K562 (cell line): ENCODE measurements around the gene ABI3BP. TPM values are rescaled to one million over a fixed set of nuclear protein-coding genes. Genes with fewer than 3 reads are reported as not detected.

Experiments used
- ATAC-seq: fragments of 200-7000 bp; cut with Tn5 transposase; 3 replicates; pipeline ENCODE4 v1.9.1; 2020; ENCODE audit warnings: moderate library complexity
- Bru-seq: library from RNA; stranded (reverse); fragments of 400-500 nt; gene quantifications from one replicate; lab custom pipeline; 2021; lab: Mats Ljungman, UMichigan
- BruChase-seq, 2 experiments: library from RNA; stranded (reverse); fragments of 400-500 nt; gene quantifications; one replicate each; lab custom pipeline; 2021; lab: Mats Ljungman, UMichigan
- BruUV-seq: library from RNA; stranded (reverse); fragments of 400-500 nt; replicated peaks from 2 replicates; lab custom pipeline; 2021; lab: Mats Ljungman, UMichigan
- CTCF ChIA-PET: fragments of 300-600 bp; formaldehyde crosslinking; extraction: SDS; loops from one replicate; lab custom pipeline; 2021; ENCODE audit warnings: low intra/inter-chr PET ratio; lab: Yijun Ruan, JAX
- POLR2A ChIA-PET: fragments of 300-600, 350-650 bp; sonication (Branson Sonifier 250); formaldehyde crosslinking; extraction: SDS; loops from one replicate; lab custom pipeline; 2021; ENCODE audit warnings: antibody characterized with exemption, inconsistent platforms; lab: Yijun Ruan, JAX
- DNase-seq, 4 experiments: peaks; one replicate each; pipeline versions ENCODE4 v3.0.0 to v3.0.0-alpha.2; 2011 to 2018; ENCODE audit warnings: low spot score in 3 of 4, mixed read lengths in 3 of 4; ENCODE audit errors: extremely low read depth in 1 of 4
- FAIRE-seq: peaks from 2 replicates; lab custom pipeline; 2011; peaks lifted over from hg19 to GRCh38; lab: Jason Lieb, UNC
- H2AFZ ChIP-seq: 2 replicates; pipeline ENCODE4 v1.6.0; 2011; ENCODE audit warnings: low read depth, low read length, control low read depth, inconsistent platforms
- H3K27ac ChIP-seq: fragments of 200-600 bp; 3 replicates; pipeline ENCODE4 v1.8.0; 2011; ENCODE audit warnings: low read depth, mild to moderate bottlenecking, control low read depth, inconsistent platforms, low read length, moderate library complexity, mixed read lengths; ENCODE audit errors: extremely low read depth
- H3K27me3 ChIP-seq, 2 experiments: fragments of 300-600 bp in 1 of 2; 2 replicates in 1 of 2; 3 replicates in 1 of 2; pipeline versions ENCODE4 v1.6.0 to v1.8.0; 2011; ENCODE audit warnings: inconsistent platforms in 2 of 2, low read length in 2 of 2, mild to moderate bottlenecking in 1 of 2, mixed read lengths in 1 of 2, moderate library complexity in 1 of 2; ENCODE audit not compliant: control insufficient read depth in 2 of 2, insufficient read depth in 2 of 2
- H3K36me3 ChIP-seq: fragments of 300-600 bp; 3 replicates; pipeline ENCODE4 v1.8.0; 2011; ENCODE audit warnings: mild to moderate bottlenecking, low read length, inconsistent platforms; ENCODE audit not compliant: control insufficient read depth, insufficient read depth
- H3K4me1 ChIP-seq, 2 experiments: fragments of 200-600 bp in 1 of 2; replicated peaks in 1 of 2; 2 replicates in 1 of 2; 3 replicates in 1 of 2; pipeline versions ENCODE4 v1.5.1 to v1.8.0; 2011; ENCODE audit warnings: inconsistent platforms in 2 of 2, low read length in 2 of 2, mild to moderate bottlenecking in 1 of 2, mixed read lengths in 1 of 2, moderate library complexity in 1 of 2; ENCODE audit not compliant: control insufficient read depth in 2 of 2, insufficient read depth in 2 of 2
- H3K4me2 ChIP-seq: 2 replicates; pipeline ENCODE4 v1.6.1; 2011; ENCODE audit warnings: low read length, control low read depth, inconsistent platforms, mixed read lengths; ENCODE audit not compliant: insufficient read depth
- H3K4me3 ChIP-seq: fragments of 200-600 bp; sonication (generic), shearing (Covaris generic); 2 replicates; pipeline ENCODE4 v1.5.1; 2016; ENCODE audit warnings: control low read depth, inconsistent platforms
- H3K79me2 ChIP-seq: fragments of 200-600 bp; 3 replicates; pipeline ENCODE4 v1.8.0; 2011; ENCODE audit warnings: low read length, inconsistent platforms; ENCODE audit not compliant: control insufficient read depth, insufficient read depth
- H3K9ac ChIP-seq, 2 experiments: 2 replicates each; pipeline versions ENCODE4 v1.6.0 to v1.6.1; 2011; ENCODE audit warnings: low read depth in 2 of 2, low read length in 2 of 2, control low read depth in 1 of 2, inconsistent platforms in 1 of 2, mild to moderate bottlenecking in 1 of 2, mixed read lengths in 1 of 2; ENCODE audit not compliant: insufficient read depth in 1 of 2
- H3K9me1 ChIP-seq: one replicate; pipeline ENCODE4 v1.6.0; 2011; ENCODE audit warnings: inconsistent platforms, mild to moderate bottlenecking, low read length, moderate library complexity; ENCODE audit not compliant: control insufficient read depth, insufficient read depth
- H3K9me3 ChIP-seq: replicated peaks from 2 replicates; pipeline ENCODE4 v1.5.1; 2011; ENCODE audit warnings: low read depth, low read length, inconsistent platforms; ENCODE audit not compliant: control insufficient read depth, insufficient read depth
- H4K20me1 ChIP-seq: replicated peaks from 2 replicates; pipeline ENCODE4 v1.6.1; 2011; ENCODE audit warnings: low read length, inconsistent platforms, mixed read lengths; ENCODE audit not compliant: control insufficient read depth, insufficient read depth
- JUND ChIP-seq, 2 experiments: IDR thresholded peaks; 2 replicates in 1 of 2; 3 replicates in 1 of 2; pipeline ENCODE4 v1.6.1; 2011; ENCODE audit warnings: borderline replicate concordance in 2 of 2, low read depth in 2 of 2, low read length in 2 of 2, improper control_type of control experiment in 1 of 2, missing biosample characterization in 1 of 2, missing genetic modification characterization in 1 of 2, missing genetic modification reagents in 1 of 2
- POLR3G ChIP-seq: IDR thresholded peaks from 2 replicates; pipeline ENCODE4 v1.6.1; 2011; ENCODE audit not compliant: insufficient read length, insufficient replicate concordance; ENCODE audit errors: extremely low read depth
- ZC3H4 ChIP-seq: sonication (generic); formaldehyde crosslinking; IDR thresholded peaks from 2 replicates; pipeline ENCODE4 v1.9.0; 2021; ENCODE audit warnings: missing genetic modification reagents, borderline replicate concordance
- ZNF384 ChIP-seq: IDR thresholded peaks from 2 replicates; pipeline ENCODE4 v1.6.1; 2012; ENCODE audit warnings: low read depth, low read length, improper control_type of control experiment
- WGBS: fragments of 100-300 bp; shearing (Covaris generic); methylation state at CpG from one replicate; pipeline ENCODE4 v1.1.6; 2016; ENCODE audit warnings: low coverage, mixed read lengths; ENCODE audit not compliant: insufficient coverage; ENCODE audit errors: missing lambda C conversion rate; 5-methylcytosine and 5-hydroxymethylcytosine counted together
- in situ Hi-C: fragments of 300-500 bp; cut with MboI; formaldehyde crosslinking; loops from 4 replicates; pipeline ENCODE4 v1.15.0; 2018; ENCODE audit warnings: inconsistent platforms, mixed read lengths
- intact Hi-C: fragments of 100-400 bp; cut with micrococcal nuclease; formaldehyde crosslinking; loops from 2 replicates; pipeline ENCODE4 v1.14.2; 2022
- long read RNA-seq, 3 experiments: library from polyadenylated mRNA in 2 of 3; library from RNA in 1 of 3; unstranded in 2 of 3; stranded (forward) in 1 of 3; transcript quantifications; one replicate each; pipeline ENCODE4 v2.0.0, GENCODE V29; 2019 to 2022
- polyA minus RNA-seq, 3 experiments: library from RNA; depleted of rRNA, polyadenylated mRNA; stranded (reverse); fragments of >200 nt; gene quantifications; 2 replicates each; pipeline ENCODE4 v1.2.3, GENCODE V29; 2011
- polyA plus RNA-seq, 8 experiments: library from polyadenylated mRNA; depleted of rRNA in 4 of 8; stranded (reverse) in 5 of 8; unstranded in 3 of 8; fragments of >200 nt; fragmentation: Nextera tagmentation in 2 of 8; fragmentation: Illumina TruSeq in 1 of 8; extraction: Ambion mirVana in 2 of 8; extraction: Trizol in 1 of 8; gene quantifications; 2 replicates each; pipeline versions ENCODE4 v1.2.1 to v1.2.3, GENCODE V29; 2011 to 2014; ENCODE audit warnings: inconsistent platforms in 1 of 8, missing spikeins in 1 of 8
- total RNA-seq, 7 experiments: library from RNA; depleted of rRNA in 6 of 7; stranded (reverse); fragments of >200 nt in 6 of 7; fragmentation: Illumina TruSeq in 2 of 7; extraction: Trizol in 2 of 7; gene quantifications; 2 replicates each; pipeline versions ENCODE4 v1.2.1 to v1.2.3, GENCODE V29; 2011 to 2021; ENCODE audit warnings: low replicate concordance in 1 of 7
- TF ChIP-seq, protein P1 (sequence below): sonication (generic); formaldehyde crosslinking; IDR thresholded peaks from 2 replicates; pipeline ENCODE4 v1.8.0; 2022; ENCODE audit warnings: mild to moderate bottlenecking, missing genetic modification reagents

The ABI3BP gene, protein sequence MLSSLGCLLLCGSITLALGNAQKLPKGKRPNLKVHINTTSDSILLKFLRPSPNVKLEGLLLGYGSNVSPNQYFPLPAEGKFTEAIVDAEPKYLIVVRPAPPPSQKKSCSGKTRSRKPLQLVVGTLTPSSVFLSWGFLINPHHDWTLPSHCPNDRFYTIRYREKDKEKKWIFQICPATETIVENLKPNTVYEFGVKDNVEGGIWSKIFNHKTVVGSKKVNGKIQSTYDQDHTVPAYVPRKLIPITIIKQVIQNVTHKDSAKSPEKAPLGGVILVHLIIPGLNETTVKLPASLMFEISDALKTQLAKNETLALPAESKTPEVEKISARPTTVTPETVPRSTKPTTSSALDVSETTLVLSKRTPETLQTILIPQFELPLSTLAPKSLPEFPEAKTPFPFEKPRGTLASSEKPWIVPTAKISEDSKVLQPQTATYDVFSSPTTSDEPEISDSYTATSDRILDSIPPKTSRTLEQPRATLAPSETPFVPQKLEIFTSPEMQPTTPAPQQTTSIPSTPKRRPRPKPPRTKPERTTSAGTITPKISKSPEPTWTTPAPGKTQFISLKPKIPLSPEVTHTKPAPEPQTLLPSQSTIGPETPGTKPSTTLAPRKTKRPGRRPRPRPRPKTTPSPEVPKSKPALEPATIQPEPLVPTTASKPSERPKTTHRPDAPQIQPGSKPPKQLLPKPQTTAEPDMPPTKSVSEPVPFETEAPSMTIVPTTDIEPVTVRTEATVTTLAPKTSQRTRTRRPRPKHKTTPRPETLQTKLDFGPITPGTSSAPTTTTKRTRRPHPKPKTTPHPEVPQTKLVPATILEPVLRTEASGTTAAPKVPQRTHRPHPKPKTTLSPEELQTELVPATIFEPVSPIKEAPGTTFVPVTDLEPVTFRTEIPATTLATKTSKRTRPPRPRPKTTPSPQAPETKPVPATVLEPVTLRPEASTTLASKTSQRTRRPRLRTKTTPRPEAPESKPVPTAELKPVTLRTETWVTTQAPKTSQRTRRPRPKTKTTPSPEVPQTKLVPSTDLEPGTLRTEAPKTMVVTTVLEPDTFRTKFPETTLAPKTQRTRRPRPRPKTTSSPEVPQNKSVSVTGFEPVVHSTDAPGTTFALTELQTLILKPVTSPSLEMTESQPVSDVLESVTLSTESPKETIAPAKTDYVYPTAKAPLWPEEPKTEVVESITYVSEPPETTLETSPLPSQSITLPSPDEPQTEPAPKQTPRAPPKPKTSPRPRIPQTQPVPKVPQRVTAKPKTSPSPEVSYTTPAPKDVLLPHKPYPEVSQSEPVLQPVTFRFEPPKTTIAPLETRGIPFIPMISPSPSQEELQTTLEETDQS (N-terminal part only)
- total RNA-seq (2011; cell fraction: chromatin; rRNA removed; ENCODE audit: low replicate concordance): not detected in 2 replicates
- total RNA-seq (2011; cell fraction: nucleolus; rRNA removed): not detected in 2 replicates
- not detected in 2 replicates for total RNA-seq (2011; cell fraction: nucleoplasm; rRNA removed)
- total RNA-seq (2014; rRNA removed) (not detected in 2 replicates), total RNA-seq (2014; rRNA removed; fragmentation: Illumina TruSeq; extraction: Trizol) (not detected in 2 replicates), total RNA-seq (2015; rRNA removed; fragmentation: Illumina TruSeq; extraction: Trizol) (not detected in 2 replicates), total RNA-seq (2021) (0.24 TPM in 1 of 2 replicates, not detected in the other), polyA plus RNA-seq (2011; rRNA removed) (not detected in 2 replicates), polyA plus RNA-seq (2014; fragmentation: Illumina TruSeq; extraction: Trizol) (0.03 TPM in 1 of 2 replicates, not detected in the other), polyA plus RNA-seq (2014; fragmentation: Nextera tagmentation; extraction: Ambion mirVana) (under 1 TPM; 0.01 to 0.08 TPM), polyA plus RNA-seq (2014; rRNA removed) (not detected in 2 replicates), polyA minus RNA-seq (2011; rRNA and poly(A)+ RNA removed) (not detected in 2 replicates), Bru-seq, nascent RNA (percentile 13 among the genes with signal in this experiment), BruChase-seq, experiment 1, labeled RNA remaining after a 2-hour chase (percentile 12 among the genes with signal in this experiment), BruChase-seq, experiment 2, labeled RNA remaining after a 6-hour chase (percentile 11 among the genes with signal in this experiment)
- not detected in 2 replicates for polyA plus RNA-seq (2011; cell fraction: cytosol; rRNA removed)
- polyA plus RNA-seq (2011; cell fraction: nucleus; rRNA removed): not detected in 2 replicates
- 0.04 TPM in 2 replicates for polyA plus RNA-seq (2012)
- polyA minus RNA-seq (2011; cell fraction: cytosol; rRNA and poly(A)+ RNA removed): not detected in 2 replicates
- not detected in 2 replicates for polyA minus RNA-seq (2011; cell fraction: nucleus; rRNA and poly(A)+ RNA removed)
- long read RNA-seq, experiment 1: 0 reads
- long read RNA-seq, experiment 2: 0 reads
- long read RNA-seq, experiment 3: 0 reads

DNA sequence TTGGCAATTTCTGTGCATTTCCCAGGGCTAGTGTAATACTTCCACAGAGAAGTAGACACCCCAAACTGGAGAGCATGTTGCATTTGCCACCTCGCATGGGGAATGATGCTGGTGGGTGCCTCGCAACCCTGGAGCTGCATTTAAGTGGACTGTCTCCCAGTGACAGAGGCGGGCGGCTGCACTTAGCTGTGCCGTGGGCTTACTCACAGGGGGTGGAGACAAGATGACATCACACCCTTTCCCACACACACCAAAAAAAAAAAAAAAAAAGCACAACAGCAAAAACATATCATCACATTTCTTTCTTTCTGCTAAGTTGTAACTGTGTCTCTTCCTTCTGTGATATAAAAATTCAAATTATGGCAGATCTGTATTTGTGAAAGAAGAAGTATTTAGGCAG is at the start of gene ABI3BP:
ABI3BP (minus strand) TSS at position 113 of the 400 bp plus-strand sequence; CDS start at position 76, 37 bp downstream.
- POLR2A ChIA-PET: no interaction called here
- no peak within 1 kb of the TSS for H3K4me2 ChIP-seq
- no peaks in the 10 kb centered on the region for H3K79me2 ChIP-seq
- H4K20me1 ChIP-seq: no peaks in the 10 kb centered on the region
- no peak within 1 kb of the TSS for H2AFZ ChIP-seq
- WGBS: 0% methylated on average over 5 of the region's 5 CpGs
- H3K27ac ChIP-seq: no peak within 1 kb of the TSS
- no peaks in the 10 kb centered on the region for H3K4me1 ChIP-seq
- DNase-seq (peak in 2 of 4 experiments; percentile 5 to 14), FAIRE-seq (no peak), ATAC-seq (peak; percentile 68)
- H3K36me3 ChIP-seq: no peaks in the 10 kb centered on the region
- H3K4me3 ChIP-seq: no peak within 1 kb of the TSS
- intact Hi-C loops: no loop called here
- H3K9ac ChIP-seq: no peak within 1 kb of the TSS
- TF ChIP-seq, protein P1, sequence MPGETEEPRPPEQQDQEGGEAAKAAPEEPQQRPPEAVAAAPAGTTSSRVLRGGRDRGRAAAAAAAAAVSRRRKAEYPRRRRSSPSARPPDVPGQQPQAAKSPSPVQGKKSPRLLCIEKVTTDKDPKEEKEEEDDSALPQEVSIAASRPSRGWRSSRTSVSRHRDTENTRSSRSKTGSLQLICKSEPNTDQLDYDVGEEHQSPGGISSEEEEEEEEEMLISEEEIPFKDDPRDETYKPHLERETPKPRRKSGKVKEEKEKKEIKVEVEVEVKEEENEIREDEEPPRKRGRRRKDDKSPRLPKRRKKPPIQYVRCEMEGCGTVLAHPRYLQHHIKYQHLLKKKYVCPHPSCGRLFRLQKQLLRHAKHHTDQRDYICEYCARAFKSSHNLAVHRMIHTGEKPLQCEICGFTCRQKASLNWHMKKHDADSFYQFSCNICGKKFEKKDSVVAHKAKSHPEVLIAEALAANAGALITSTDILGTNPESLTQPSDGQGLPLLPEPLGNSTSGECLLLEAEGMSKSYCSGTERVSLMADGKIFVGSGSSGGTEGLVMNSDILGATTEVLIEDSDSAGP (CRISPR knock-in tag): no peak
- no peak for TF ChIP-seq POLR3G
- TF ChIP-seq ZC3H4 (CRISPR knock-in tag): no peak
- peak; percentile 16; the same call in 1 of the 2 replicates for TF ChIP-seq JUND (IDR thresholded peaks at IDR 0.05; ENCODE audit: borderline replicate concordance, low read depth, low read length)
- TF ChIP-seq JUND (tag; IDR thresholded peaks at IDR 0.05; ENCODE audit: borderline replicate concordance, low read depth, low read length): no peak
- peak; percentile 70; the same call in 1 of the 2 replicates for TF ChIP-seq ZNF384
- CTCF ChIA-PET: interaction anchor here (0.6 kb wide), 1 partner anchor 110 kb away, joined by 4 read pairs; no protein-coding TSS in a partner anchor
- no peaks in the 10 kb centered on the region for H3K27me3 ChIP-seq
- in situ Hi-C loops: no loop called here
- H3K9me3 ChIP-seq: no peaks in the 10 kb centered on the region
- no TSS peak for BruUV-seq
- no peaks in the 10 kb centered on the region for H3K9me1 ChIP-seq
